Hindlimb muscle (tissue), 1 donor: ENCODE data around the gene KIRREL1. TPM values are rescaled to one million over a fixed set of nuclear protein-coding genes. Genes with fewer than 3 reads are reported as not detected.

Experiments used
- DNase-seq: peaks from one replicate; pipeline ENCODE4 v3.0.0-alpha.2; 2013
- polyA plus RNA-seq: library from polyadenylated mRNA; unstranded; fragments of 120-200 nt; gene quantifications from one replicate; pipeline ENCODE4 v1.2.1, GENCODE V29; 2013; ENCODE audit not compliant: insufficient read length

Gene KIRREL1
- polyA plus RNA-seq, 1 donor: 28.7 TPM

GRCh38 chr1:158007667-158008386 lies 14.4 kb downstream of the KIRREL1 start:
- no peak for DNase-seq

GRCh38 chr1:158008630-158009029 lies 15.2 kb downstream of the KIRREL1 start:
- no peak for DNase-seq

- DNase-seq: peak; percentile 49
Measured at GRCh38 chr1:158011714-158012113, 18.3 kb downstream of the KIRREL1 start.

DNA sequence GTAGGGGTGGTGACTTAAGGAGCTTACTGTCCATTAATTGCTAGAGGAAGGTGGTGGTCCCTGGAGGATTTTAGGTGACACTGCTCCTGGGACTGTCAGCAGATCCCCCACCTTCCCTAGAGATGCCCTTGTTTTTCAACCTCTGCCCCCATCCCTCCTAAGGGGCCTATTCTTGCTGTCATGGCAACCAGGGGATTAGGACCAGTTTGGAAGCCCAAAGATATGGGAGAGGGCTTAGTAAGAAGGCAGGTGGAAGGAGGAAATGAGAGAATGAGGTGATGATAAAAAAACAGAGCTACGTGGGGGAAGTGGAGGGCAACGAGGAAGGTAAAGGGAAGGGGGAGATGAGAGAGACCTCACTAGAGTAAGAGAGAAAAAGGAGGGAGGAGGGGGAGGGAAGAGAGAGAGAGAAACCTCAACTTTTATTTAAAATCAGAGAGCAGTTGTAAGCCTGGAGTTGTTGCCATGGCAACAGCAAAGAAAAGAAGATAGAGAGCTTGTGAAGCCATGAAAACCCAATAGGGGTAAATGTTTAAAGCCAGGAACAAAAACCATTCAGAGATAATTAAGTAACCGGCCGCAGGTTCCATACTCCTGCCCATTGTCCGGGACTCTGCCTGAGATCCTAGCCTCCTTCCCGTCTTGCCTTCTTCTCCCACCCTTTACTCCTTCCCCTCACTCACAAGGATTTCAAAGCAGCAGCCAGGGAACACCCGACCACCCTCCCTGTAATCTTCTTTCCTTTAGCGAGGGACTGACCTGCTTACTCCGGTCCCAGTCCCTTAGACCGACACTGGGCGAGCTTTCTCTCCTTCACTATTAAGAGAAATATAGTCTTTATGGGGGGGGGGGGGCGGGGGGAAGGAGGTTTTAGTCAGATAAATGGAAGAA lies 20.6 kb downstream of the KIRREL1 start:
- peak; percentile 56 for DNase-seq

GRCh38 chr1:158014731-158015320 lies 21.4 kb downstream of the KIRREL1 start:
- no peak for DNase-seq

- no peak for DNase-seq
Measured at GRCh38 chr1:158016651-158017335, 23.3 kb downstream of the KIRREL1 start.

GRCh38 chr1:158017800-158018595 lies 24.6 kb downstream of the KIRREL1 start:
- DNase-seq: no peak

DNA sequence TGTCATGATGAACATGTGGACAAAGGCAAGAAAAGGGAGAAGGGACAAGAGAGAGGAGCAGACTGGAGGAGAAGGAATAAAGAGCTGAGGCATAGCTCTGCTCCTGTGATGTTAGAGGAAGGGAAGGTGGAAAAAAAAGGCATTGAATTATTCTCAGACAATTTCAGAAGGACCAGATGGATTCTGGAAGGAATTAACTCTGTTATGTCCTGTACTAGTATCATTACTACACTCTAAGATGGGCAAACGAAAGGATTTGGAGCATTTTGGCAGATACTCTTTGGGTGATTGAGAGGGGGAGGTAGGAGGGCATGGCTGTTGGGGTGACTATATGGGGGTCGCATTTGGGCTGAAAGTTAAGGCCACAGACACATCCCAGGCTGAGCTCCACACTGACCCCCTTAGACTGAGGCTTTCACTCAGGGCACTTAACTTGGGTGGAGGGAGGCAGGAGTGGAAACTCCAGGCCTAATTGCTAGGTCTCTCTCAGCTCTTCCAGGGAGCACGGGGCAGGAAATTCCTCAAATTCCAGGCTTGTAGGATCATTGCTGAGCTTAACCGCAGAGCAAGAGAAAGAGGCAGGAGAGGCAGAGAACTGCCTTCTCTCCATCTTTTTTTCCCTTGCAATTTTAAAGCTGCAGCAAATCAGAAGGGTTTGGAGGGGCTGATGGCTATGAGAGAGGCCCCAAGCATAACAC lies 25.9 kb downstream of the KIRREL1 start:
- peak; percentile 76 for DNase-seq

GRCh38 chr1:158020259-158020885 lies 26.9 kb downstream of the KIRREL1 start:
- DNase-seq: no peak

GRCh38 chr1:158020886-158021620 lies 27.6 kb downstream of the KIRREL1 start:
- no peak for DNase-seq

GRCh38 chr1:158021721-158022120 lies 28.3 kb downstream of the KIRREL1 start:
- DNase-seq: no peak

DNA sequence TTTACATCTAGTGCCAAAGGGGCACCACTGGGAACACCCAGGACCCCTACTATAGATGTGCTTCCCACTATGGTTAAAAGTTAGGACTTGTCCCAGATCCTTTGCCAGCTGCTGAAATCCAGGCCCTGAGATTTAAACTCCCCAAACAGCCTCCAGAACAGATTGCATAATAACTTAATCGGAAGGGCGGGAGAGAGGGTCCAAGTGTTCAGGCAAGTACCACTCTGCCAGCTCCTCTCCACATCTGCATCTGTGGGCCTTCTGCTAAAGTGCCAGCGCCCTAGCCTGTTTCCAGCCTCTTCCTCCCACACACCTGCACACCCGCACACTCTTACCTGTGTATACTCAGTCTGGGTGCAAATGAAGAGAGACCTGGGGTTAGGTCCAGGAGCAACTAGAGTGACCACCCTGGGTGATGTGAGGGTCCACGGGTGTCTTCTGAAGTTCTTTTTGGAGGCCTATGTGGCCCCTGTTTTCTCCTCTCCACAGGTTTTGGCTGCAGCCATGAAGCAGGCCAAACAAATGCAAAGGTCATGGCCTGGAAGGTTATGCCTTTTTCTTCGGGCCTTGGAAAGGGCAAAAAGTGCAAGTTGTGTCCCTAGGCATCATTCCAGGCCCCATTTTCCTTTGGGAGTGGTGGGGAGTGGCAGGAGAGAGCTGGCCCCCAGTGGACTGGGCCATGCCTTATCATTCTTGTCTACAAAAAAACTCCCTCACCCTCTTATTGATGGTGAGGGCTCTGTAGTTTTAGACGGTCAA lies 29.3 kb downstream of the KIRREL1 start:
- DNase-seq: no peak

- no peak for DNase-seq
Measured at GRCh38 chr1:158024737-158025136, 31.3 kb downstream of the KIRREL1 start.

DNA sequence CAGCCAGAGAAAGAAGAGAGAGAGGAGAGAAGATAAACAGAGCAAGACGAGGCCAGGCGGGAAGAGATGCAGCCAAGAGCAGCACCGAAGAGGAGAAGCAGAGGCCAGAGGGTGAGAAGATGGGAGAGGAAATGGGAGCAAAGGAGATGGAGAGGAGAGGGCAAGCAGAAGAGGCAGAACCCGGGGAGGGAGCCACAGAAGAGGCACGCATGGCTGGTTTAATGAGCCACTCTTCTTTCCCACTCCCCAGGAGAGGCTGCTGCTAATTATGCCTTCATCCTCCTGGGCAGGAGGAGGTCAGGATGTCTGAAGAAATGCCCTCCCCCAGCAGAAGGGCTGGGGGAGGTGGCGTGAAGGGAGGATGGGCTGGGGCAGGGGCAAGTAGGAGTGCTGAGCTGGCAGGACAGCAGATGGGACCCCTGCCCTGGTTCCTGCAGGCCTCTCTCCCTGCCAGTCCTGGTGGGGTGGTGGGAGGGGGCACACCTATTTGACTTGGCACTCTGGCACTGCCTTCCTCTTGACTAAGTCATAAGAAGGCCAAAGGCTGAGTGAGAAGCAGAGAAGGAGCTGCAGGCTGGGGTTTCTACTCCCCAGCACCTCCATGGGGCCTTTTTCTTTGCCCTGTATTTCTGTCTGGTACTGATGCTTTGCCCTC lies 32.3 kb downstream of the KIRREL1 start:
- no peak for DNase-seq

DNA sequence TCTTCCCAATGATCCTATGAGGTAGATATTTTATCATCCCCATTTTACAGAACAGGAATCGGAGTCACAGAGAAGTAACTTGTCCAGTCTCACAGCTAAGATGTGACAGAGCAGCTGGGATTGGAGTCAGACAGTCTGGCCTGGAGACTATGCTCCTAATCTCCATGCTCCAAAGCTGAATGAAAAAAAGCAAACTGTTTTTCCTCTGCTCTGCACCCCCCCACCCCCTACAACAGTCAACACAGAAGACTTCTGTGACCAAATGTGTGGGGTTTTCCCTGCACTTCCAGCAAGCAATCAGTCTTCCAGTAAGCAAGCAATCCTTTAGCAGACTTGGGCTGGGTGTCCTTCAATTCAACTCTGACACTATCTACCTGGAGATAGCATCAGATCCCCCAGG lies 33.2 kb downstream of the KIRREL1 start:
- DNase-seq: no peak

DNA sequence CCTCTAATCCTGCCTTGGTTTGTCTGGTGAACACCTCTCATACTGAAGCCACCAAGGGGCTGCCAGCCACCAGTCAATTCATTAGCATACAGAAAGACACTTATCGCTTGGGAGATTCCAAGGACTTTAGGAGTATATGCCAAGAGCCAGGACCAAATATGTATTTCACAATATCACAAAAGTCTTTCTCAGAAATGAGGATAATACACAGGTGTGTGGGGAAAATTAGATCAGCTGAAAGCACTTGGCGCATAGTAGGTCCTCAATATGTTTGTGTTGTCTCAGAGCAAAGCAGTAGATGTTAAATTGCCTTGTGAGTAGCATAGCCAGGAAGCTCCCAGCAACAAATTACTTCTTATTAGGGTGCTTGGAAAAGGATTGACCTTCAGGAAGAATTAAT lies 34.1 kb downstream of the KIRREL1 start:
- DNase-seq: no peak

DNA sequence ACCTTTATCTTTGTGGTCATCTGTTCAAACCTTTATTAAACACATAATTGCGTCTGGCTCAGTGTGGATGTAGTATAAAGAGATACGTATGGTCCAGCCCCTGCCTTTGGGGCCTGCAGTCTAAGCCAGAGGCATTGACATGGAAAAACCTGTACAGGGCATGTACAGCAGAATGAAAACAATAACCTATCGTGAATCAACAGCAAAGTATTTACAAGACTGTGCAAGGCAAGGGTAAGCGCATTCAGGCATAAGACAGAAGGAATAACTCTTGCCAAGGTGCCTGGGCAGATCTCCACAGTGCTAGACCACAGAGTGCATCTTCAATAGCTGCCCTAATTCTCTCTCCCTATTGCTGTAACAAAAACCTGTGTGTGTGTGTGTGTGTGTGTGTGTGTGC lies 35.5 kb downstream of the KIRREL1 start:
- DNase-seq: no peak

- DNase-seq: no peak
Measured at GRCh38 chr1:158035014-158035413, 41.6 kb downstream of the KIRREL1 start.
